A673 (cell line): Measurements from ENCODE around the gene PCCA. TPM values are rescaled to one million over a fixed set of nuclear protein-coding genes. Genes with fewer than 3 reads are reported as not detected.

Source experiments
- BruUV-seq: library from RNA; stranded (reverse); fragments of 400-500 nt; replicated peaks from 2 replicates; lab custom pipeline; 2021; lab: Mats Ljungman, UMichigan
- CTCF ChIA-PET: fragments of 300-600 bp; sonication (Branson Sonifier 250); formaldehyde crosslinking; loops from one replicate; lab custom pipeline; 2022; ENCODE audit warnings: antibody characterized with exemption; lab: Charles Lee
- POLR2A ChIA-PET: fragments of 300-600 bp; sonication (Branson Sonifier 250); formaldehyde crosslinking; loops from one replicate; lab custom pipeline; 2022; ENCODE audit warnings: antibody characterized with exemption; ENCODE audit not compliant: low non-redundant PET; lab: Charles Lee
- DNase-seq: peaks from one replicate; pipeline ENCODE4 v3.0.0-alpha.2; 2015; ENCODE audit warnings: low spot score
- H3K27ac ChIP-seq: fragments of 200-600 bp; sonication (generic); 2 replicates; pipeline ENCODE4 v1.5.1; 2016; ENCODE audit warnings: mixed run types, low read depth, mild to moderate bottlenecking, mixed read lengths, antibody characterized with exemption, low read length; ENCODE audit not compliant: poor library complexity, severe bottlenecking
- H3K27me3 ChIP-seq: fragments of 200-600 bp; sonication (generic); replicated peaks from 2 replicates; pipeline ENCODE4 v1.6.1; 2017; ENCODE audit warnings: mixed run types, low read depth, mild to moderate bottlenecking, mixed read lengths, antibody characterized with exemption, low read length; ENCODE audit not compliant: insufficient read depth, poor library complexity
- H3K36me3 ChIP-seq: fragments of 200-600 bp; sonication (generic); 2 replicates; pipeline ENCODE4 v1.6.1; 2016; ENCODE audit warnings: mixed run types, mild to moderate bottlenecking, mixed read lengths, antibody characterized with exemption, low read length; ENCODE audit not compliant: insufficient read depth, poor library complexity, severe bottlenecking
- H3K4me1 ChIP-seq: fragments of 200-600 bp; sonication (generic); 2 replicates; pipeline ENCODE4 v1.6.1; 2017; ENCODE audit warnings: mixed run types, mild to moderate bottlenecking, mixed read lengths, antibody characterized with exemption, low read length; ENCODE audit not compliant: insufficient read depth, poor library complexity, severe bottlenecking
- H3K4me3 ChIP-seq: fragments of 200-600 bp; sonication (generic); 2 replicates; pipeline ENCODE4 v1.5.1; 2016; ENCODE audit warnings: low read depth, mixed run types, mild to moderate bottlenecking, mixed read lengths, low read length; ENCODE audit not compliant: poor library complexity, severe bottlenecking
- H3K9me3 ChIP-seq: fragments of 200-600 bp; sonication (generic); 2 replicates; pipeline ENCODE4 v1.6.1; 2016; ENCODE audit warnings: mixed run types, low read depth, mild to moderate bottlenecking, mixed read lengths, antibody characterized with exemption, low read length; ENCODE audit not compliant: poor library complexity, severe bottlenecking
- EZH2 ChIP-seq: fragments of 200-600 bp; sonication (generic); IDR thresholded peaks from 2 replicates; pipeline ENCODE4 v1.6.1; 2017; ENCODE audit warnings: borderline replicate concordance, low read depth, mild to moderate bottlenecking, mixed read lengths, antibody characterized with exemption, low read length; ENCODE audit not compliant: poor library complexity, severe bottlenecking
- intact Hi-C: fragments of 100-400 bp; cut with micrococcal nuclease; formaldehyde crosslinking; loops from one replicate; pipeline ENCODE4 v1.10.0; 2022; ENCODE audit not compliant: unreplicated experiment
- total RNA-seq: library from RNA; stranded (reverse); gene quantifications from 2 replicates; pipeline ENCODE4 v1.2.3, GENCODE V29; 2021
- TF ChIP-seq, protein P1 (sequence below): fragments of 300-800, 200-600 bp; sonication (generic); conservative IDR thresholded peaks from 2 replicates; pipeline ENCODE4 v1.5.1; 2017; ENCODE audit warnings: low read depth, mild to moderate bottlenecking, antibody characterized with exemption, low read length, moderate library complexity, mixed read lengths

Gene PCCA
- total RNA-seq, 1 experiment from 2014 or later, result 93.0 TPM

DNA sequence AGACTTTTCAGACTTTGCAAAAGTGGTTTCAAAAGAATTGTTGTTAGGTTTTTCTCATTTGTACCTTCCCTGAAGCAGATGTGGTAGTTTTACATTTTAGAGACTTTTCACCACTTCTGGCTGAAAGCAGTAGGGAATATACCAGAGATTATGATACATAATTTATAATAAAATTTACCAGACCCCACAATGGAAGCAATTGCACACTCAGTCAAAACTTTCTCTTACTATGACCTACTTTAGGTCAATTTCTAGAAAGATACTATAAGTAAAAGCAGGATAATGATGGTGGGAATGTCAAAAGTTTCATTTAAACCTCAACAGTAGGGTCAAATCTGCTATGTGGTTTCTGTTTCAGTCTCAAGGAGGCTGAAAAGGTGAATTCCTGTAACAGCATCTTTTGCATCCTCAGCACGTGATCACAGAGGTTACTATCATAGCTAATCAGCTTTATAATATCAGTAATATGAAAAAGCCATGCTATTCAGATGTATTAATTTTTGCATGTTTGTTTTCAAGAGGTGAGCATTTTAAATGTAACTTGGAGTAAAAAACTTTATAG is 26.9 kb downstream of the PCCA start:
- POLR2A ChIA-PET, result no interaction called here
- Histone ChIP-seq H3K4me1 (no peaks in the 10 kb centered on the region), H3K27ac (no peak overlapping the region), H3K4me3 (no peak overlapping the region), H3K27me3 (no peaks in the 10 kb centered on the region), H3K36me3 (peaks cover 3% of the 10 kb centered on the region), H3K9me3 (no peaks in the 10 kb centered on the region)
- DNase-seq, result no peak
- no TSS peak for BruUV-seq
- TF ChIP-seq EZH2, result no peak
- TF ChIP-seq, protein P1, sequence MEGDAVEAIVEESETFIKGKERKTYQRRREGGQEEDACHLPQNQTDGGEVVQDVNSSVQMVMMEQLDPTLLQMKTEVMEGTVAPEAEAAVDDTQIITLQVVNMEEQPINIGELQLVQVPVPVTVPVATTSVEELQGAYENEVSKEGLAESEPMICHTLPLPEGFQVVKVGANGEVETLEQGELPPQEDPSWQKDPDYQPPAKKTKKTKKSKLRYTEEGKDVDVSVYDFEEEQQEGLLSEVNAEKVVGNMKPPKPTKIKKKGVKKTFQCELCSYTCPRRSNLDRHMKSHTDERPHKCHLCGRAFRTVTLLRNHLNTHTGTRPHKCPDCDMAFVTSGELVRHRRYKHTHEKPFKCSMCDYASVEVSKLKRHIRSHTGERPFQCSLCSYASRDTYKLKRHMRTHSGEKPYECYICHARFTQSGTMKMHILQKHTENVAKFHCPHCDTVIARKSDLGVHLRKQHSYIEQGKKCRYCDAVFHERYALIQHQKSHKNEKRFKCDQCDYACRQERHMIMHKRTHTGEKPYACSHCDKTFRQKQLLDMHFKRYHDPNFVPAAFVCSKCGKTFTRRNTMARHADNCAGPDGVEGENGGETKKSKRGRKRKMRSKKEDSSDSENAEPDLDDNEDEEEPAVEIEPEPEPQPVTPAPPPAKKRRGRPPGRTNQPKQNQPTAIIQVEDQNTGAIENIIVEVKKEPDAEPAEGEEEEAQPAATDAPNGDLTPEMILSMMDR, result no peak
- CTCF ChIA-PET, result no interaction called here
- intact Hi-C loops, result no loop called here

DNA sequence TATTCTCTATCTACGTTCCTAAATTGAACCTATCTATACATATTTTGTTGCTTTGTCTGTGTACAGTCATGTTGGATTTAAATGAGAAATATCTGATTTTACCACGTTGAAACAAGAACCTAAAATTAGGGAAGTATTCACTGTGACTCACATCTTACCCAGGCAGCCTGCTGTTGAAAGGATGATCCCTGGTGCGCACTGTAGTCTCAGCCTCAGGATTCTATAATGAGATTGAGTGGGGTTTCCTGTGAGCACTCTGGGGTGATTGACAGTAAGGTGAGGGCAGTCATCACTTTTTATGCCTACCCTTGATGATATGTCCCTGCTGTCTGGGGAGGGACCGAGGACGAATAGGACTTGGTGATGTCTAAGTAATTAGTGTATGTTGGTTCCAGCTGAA is 35.4 kb downstream of the PCCA start:
- intact Hi-C loops, result no loop called here
- CTCF ChIA-PET, result no interaction called here
- POLR2A ChIA-PET, result no interaction called here
- H3K9me3 ChIP-seq, result no peaks in the 10 kb centered on the region
- H3K4me3 ChIP-seq, result no peak overlapping the region
- no peaks in the 10 kb centered on the region for H3K36me3 ChIP-seq
- H3K4me1 ChIP-seq, result peaks cover 21% of the 10 kb centered on the region
- no TSS peak for BruUV-seq
- H3K27ac ChIP-seq, result no peak overlapping the region
- no peak for TF ChIP-seq EZH2
- TF ChIP-seq, protein P1, result no peak
- peak; percentile 90 for DNase-seq
- H3K27me3 ChIP-seq, result no peaks in the 10 kb centered on the region

DNA sequence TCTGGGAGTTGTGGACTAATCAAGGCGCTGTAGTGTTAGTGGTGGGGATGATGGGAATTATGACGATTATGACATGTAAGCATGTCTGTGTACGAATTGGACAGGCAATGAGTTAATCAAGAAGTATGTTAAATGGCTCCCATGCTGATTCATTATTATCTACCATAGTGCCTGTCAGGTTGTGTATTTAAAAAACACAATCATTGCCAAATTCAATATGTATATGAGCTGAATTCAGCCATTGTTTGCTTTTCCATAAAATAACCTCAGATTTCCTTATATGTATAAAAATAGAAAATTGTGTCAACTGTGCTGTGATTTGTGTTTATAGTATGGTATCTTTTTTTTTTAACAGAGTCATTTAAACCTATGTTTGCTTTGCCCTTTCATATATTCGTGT is 37.1 kb downstream of the PCCA start:
- TF ChIP-seq, protein P1, result no peak
- TF ChIP-seq EZH2, result no peak
- peaks cover 21% of the 10 kb centered on the region for H3K4me1 ChIP-seq
- H3K36me3 ChIP-seq, result no peaks in the 10 kb centered on the region
- H3K9me3 ChIP-seq, result no peaks in the 10 kb centered on the region
- no peaks in the 10 kb centered on the region for H3K27me3 ChIP-seq
- H3K4me3 ChIP-seq, result no peak overlapping the region
- DNase-seq, result no peak
- CTCF ChIA-PET, result no interaction called here
- no peak overlapping the region for H3K27ac ChIP-seq
- BruUV-seq, result no TSS peak
- intact Hi-C loops, result no loop called here
- POLR2A ChIA-PET, result no interaction called here
